ENCODE data around the gene LTA. TPM values are rescaled to one million over a fixed set of nuclear protein-coding genes. Genes with fewer than 3 reads are reported as not detected.

Gene LTA
- total RNA-seq, 1 experiment from 2014 or later: not detected

Other genes with a start within 250 kb of the LTA start
- gene HLA-B, start 215.1 kb upstream of the LTA start, total RNA-seq (2014; rRNA removed; shearing (Covaris generic)): 5,375 and 6,541 TPM in 2 replicates
- gene MICA, start 168.7 kb upstream of the LTA start, total RNA-seq (2014; rRNA removed; shearing (Covaris generic)): 155 and 164 TPM in 2 replicates
- gene MICB, start 74.1 kb upstream of the LTA start, total RNA-seq (2014; rRNA removed; shearing (Covaris generic)): 47.6 and 59.9 TPM in 2 replicates
- gene MCCD1, start 43.3 kb upstream of the LTA start, total RNA-seq (2014; rRNA removed; shearing (Covaris generic)): not detected in 2 replicates
- gene DDX39B, start 30.3 kb upstream of the LTA start, total RNA-seq (2014; rRNA removed; shearing (Covaris generic)): 351 and 506 TPM in 2 replicates
- 0.20 TPM in 1 of 2 replicates, not detected in the other for gene ATP6V1G2, start 25.7 kb upstream of the LTA start, total RNA-seq (2014; rRNA removed; shearing (Covaris generic))
- 12.8 and 25.7 TPM in 2 replicates for gene NFKBIL1, start 24.7 kb upstream of the LTA start, total RNA-seq (2014; rRNA removed; shearing (Covaris generic))
- gene TNF, start 3.3 kb downstream of the LTA start, total RNA-seq (2014; rRNA removed; shearing (Covaris generic)): 0.47 and 0.62 TPM in 2 replicates
- 2.1 and 4.6 TPM in 2 replicates for gene LTB, start 10.1 kb downstream of the LTA start, total RNA-seq (2014; rRNA removed; shearing (Covaris generic))
- gene LST1, start 14.0 kb downstream of the LTA start, total RNA-seq (2014; rRNA removed; shearing (Covaris generic)): not detected in 2 replicates
- not detected in 2 replicates for gene NCR3, start 20.7 kb downstream of the LTA start, total RNA-seq (2014; rRNA removed; shearing (Covaris generic))
- not detected in 2 replicates for gene AIF1, start 42.9 kb downstream of the LTA start, total RNA-seq (2014; rRNA removed; shearing (Covaris generic))
- gene PRRC2A, start 48.4 kb downstream of the LTA start, total RNA-seq (2014; rRNA removed; shearing (Covaris generic)): 71.4 and 121 TPM in 2 replicates
- gene BAG6, start 80.4 kb downstream of the LTA start, total RNA-seq (2014; rRNA removed; shearing (Covaris generic)): 194 and 317 TPM in 2 replicates
- 3.7 and 6.9 TPM in 2 replicates for gene APOM, start 83.6 kb downstream of the LTA start, total RNA-seq (2014; rRNA removed; shearing (Covaris generic))
- 29.9 and 37.5 TPM in 2 replicates for gene C6orf47, start 88.5 kb downstream of the LTA start, total RNA-seq (2014; rRNA removed; shearing (Covaris generic))
- gene GPANK1, start 92.7 kb downstream of the LTA start, total RNA-seq (2014; rRNA removed; shearing (Covaris generic)): 17.7 and 31.6 TPM in 2 replicates
- gene CSNK2B, start 93.8 kb downstream of the LTA start, total RNA-seq (2014; rRNA removed; shearing (Covaris generic)): 645 and 1,183 TPM in 2 replicates
- 0.10 and 1.1 TPM in 2 replicates for gene LY6G5B, start 97.7 kb downstream of the LTA start, total RNA-seq (2014; rRNA removed; shearing (Covaris generic))
- 2.0 and 2.5 TPM in 2 replicates for gene LY6G5C, start 108.8 kb downstream of the LTA start, total RNA-seq (2014; rRNA removed; shearing (Covaris generic))
- gene ABHD16A, start 131.0 kb downstream of the LTA start, total RNA-seq (2014; rRNA removed; shearing (Covaris generic)): 37.0 and 51.9 TPM in 2 replicates
- not detected in 2 replicates for gene LY6G6F, start 134.6 kb downstream of the LTA start, total RNA-seq (2014; rRNA removed; shearing (Covaris generic))
- gene LY6G6D, start 143.1 kb downstream of the LTA start, total RNA-seq (2014; rRNA removed; shearing (Covaris generic)): not detected in 2 replicates
- gene LY6G6C, start 149.5 kb downstream of the LTA start, total RNA-seq (2014; rRNA removed; shearing (Covaris generic)): not detected in 2 replicates
- not detected in 2 replicates for gene MPIG6B, start 151.1 kb downstream of the LTA start, total RNA-seq (2014; rRNA removed; shearing (Covaris generic))
- gene DDAH2, start 157.0 kb downstream of the LTA start, total RNA-seq (2014; rRNA removed; shearing (Covaris generic)): 75.1 and 90.7 TPM in 2 replicates
- gene CLIC1, start 164.2 kb downstream of the LTA start, total RNA-seq (2014; rRNA removed; shearing (Covaris generic)): 1,686 and 1,715 TPM in 2 replicates
- 12.8 and 19.4 TPM in 2 replicates for gene MSH5, start 167.7 kb downstream of the LTA start, total RNA-seq (2014; rRNA removed; shearing (Covaris generic))
- 1.7 TPM in 1 of 2 replicates, not detected in the other for gene SAPCD1, start 190.4 kb downstream of the LTA start, total RNA-seq (2014; rRNA removed; shearing (Covaris generic))
- 0.94 and 1.8 TPM in 2 replicates for gene VWA7, start 205.0 kb downstream of the LTA start, total RNA-seq (2014; rRNA removed; shearing (Covaris generic))
- 33.1 and 51.2 TPM in 2 replicates for gene VARS1, start 223.5 kb downstream of the LTA start, total RNA-seq (2014; rRNA removed; shearing (Covaris generic))
- 162 and 306 TPM in 2 replicates for gene LSM2, start 234.7 kb downstream of the LTA start, total RNA-seq (2014; rRNA removed; shearing (Covaris generic))
- 0.30 and 2.5 TPM in 2 replicates for gene HSPA1L, start 243.0 kb downstream of the LTA start, total RNA-seq (2014; rRNA removed; shearing (Covaris generic))
- 163 and 238 TPM in 2 replicates for gene HSPA1A, start 243.3 kb downstream of the LTA start, total RNA-seq (2014; rRNA removed; shearing (Covaris generic))

Measured in M059J (cell line).